Activated CD4-positive, alpha-beta T cell treated with anti-CD3 and anti-CD28 coated beads, Interleukin-2, amount 10 ng/mL, durations not matched to agents 7 days and 5 days (primary cell): ENCODE data around the gene SIK1. TPM values are rescaled to one million over a fixed set of nuclear protein-coding genes. Genes with fewer than 3 reads are reported as not detected.

Source experiments
- CTCF ChIA-PET: fragments of 350-600 bp; sonication (Branson Sonifier 250); formaldehyde crosslinking; loops from one replicate; lab custom pipeline; 2021; ENCODE audit warnings: antibody characterized with exemption; lab: Charles Lee
- POLR2A ChIA-PET: fragments of 350-600 bp; sonication (Branson Sonifier 250); formaldehyde crosslinking; loops from one replicate; lab custom pipeline; 2021; ENCODE audit warnings: antibody characterized with exemption; lab: Charles Lee
- DNase-seq: peaks from one replicate; pipeline ENCODE4 v3.0.0-alpha.2; 2020
- H3K27ac Mint-ChIP-seq: one replicate; pipeline ENCODE4 v1.8.0; 2021; ENCODE audit warnings: mild to moderate bottlenecking, moderate library complexity, mixed read lengths
- H3K27me3 Mint-ChIP-seq: one replicate; pipeline ENCODE4 v1.8.0; 2021; ENCODE audit warnings: mixed read lengths
- H3K36me3 Mint-ChIP-seq: one replicate; pipeline ENCODE4 v1.8.0; 2021; ENCODE audit warnings: low read depth, mixed read lengths
- H3K4me1 Mint-ChIP-seq: one replicate; pipeline ENCODE4 v1.8.0; 2021; ENCODE audit warnings: mixed read lengths
- H3K4me3 Mint-ChIP-seq: one replicate; pipeline ENCODE4 v1.8.0; 2021; ENCODE audit warnings: mild to moderate bottlenecking, moderate library complexity, mixed read lengths
- H3K9me3 Mint-ChIP-seq: one replicate; pipeline ENCODE4 v1.8.0; 2021; ENCODE audit warnings: mixed read lengths
- total RNA-seq, 2 experiments: library from RNA; stranded (reverse); gene quantifications; one replicate each; pipeline ENCODE4 v1.2.3, GENCODE V29; 2021

Gene SIK1
- total RNA-seq, 2 experiments from 2014 or later: 5.8 to 8.2 TPM

- POLR2A ChIA-PET: no interaction called here
- no peaks in the 10 kb centered on the region for H3K4me1 Mint-ChIP-seq
- no peak overlapping the region for H3K4me3 Mint-ChIP-seq
- H3K36me3 Mint-ChIP-seq: no peaks in the 10 kb centered on the region
- no peaks in the 10 kb centered on the region for H3K27me3 Mint-ChIP-seq
- no peak overlapping the region for H3K27ac Mint-ChIP-seq
- CTCF ChIA-PET: no interaction called here
- DNase-seq: no peak
- no peaks in the 10 kb centered on the region for H3K9me3 Mint-ChIP-seq
Observed at GRCh38 chr21:43373362-43374227, 53.3 kb downstream of the SIK1 start.

GRCh38 chr21:43372663-43373361 lies 54.1 kb downstream of the SIK1 start:
- POLR2A ChIA-PET: no interaction called here
- CTCF ChIA-PET: no interaction called here
- Mint-ChIP-seq H3K4me3 (no peak overlapping the region), H3K27ac (no peak overlapping the region), H3K9me3 (no peaks in the 10 kb centered on the region), H3K36me3 (no peaks in the 10 kb centered on the region), H3K27me3 (no peaks in the 10 kb centered on the region), H3K4me1 (no peaks in the 10 kb centered on the region)
- DNase-seq: no peak

- POLR2A ChIA-PET: no interaction called here
- no peak for DNase-seq
- Mint-ChIP-seq H3K4me1 (no peaks in the 10 kb centered on the region), H3K27me3 (no peaks in the 10 kb centered on the region), H3K4me3 (no peak overlapping the region), H3K36me3 (no peaks in the 10 kb centered on the region), H3K9me3 (no peaks in the 10 kb centered on the region), H3K27ac (no peak overlapping the region)
- CTCF ChIA-PET: interaction anchor here (1.1 kb wide), 1 partner anchor 23 kb away, joined by 3 read pairs; no protein-coding TSS in a partner anchor
Observed at GRCh38 chr21:43371786-43372185, 55.1 kb downstream of the SIK1 start.

- DNase-seq: no peak
- Mint-ChIP-seq H3K36me3 (no peaks in the 10 kb centered on the region), H3K27ac (no peak overlapping the region), H3K4me1 (no peaks in the 10 kb centered on the region), H3K4me3 (no peak overlapping the region), H3K9me3 (no peaks in the 10 kb centered on the region), H3K27me3 (no peaks in the 10 kb centered on the region)
- CTCF ChIA-PET: interaction anchor here (1.1 kb wide), 1 partner anchor 22 kb away, joined by 3 read pairs; no protein-coding TSS in a partner anchor
- POLR2A ChIA-PET: no interaction called here
Observed at GRCh38 chr21:43370888-43371570, 55.9 kb downstream of the SIK1 start.

GRCh38 chr21:43370091-43370658 lies 56.8 kb downstream of the SIK1 start:
- Mint-ChIP-seq H3K4me1 (no peaks in the 10 kb centered on the region), H3K9me3 (no peaks in the 10 kb centered on the region), H3K27ac (no peak overlapping the region), H3K36me3 (no peaks in the 10 kb centered on the region), H3K4me3 (no peak overlapping the region), H3K27me3 (no peaks in the 10 kb centered on the region)
- CTCF ChIA-PET: no interaction called here
- POLR2A ChIA-PET: no interaction called here
- no peak for DNase-seq

- no peak for DNase-seq
- CTCF ChIA-PET: no interaction called here
- Mint-ChIP-seq H3K36me3 (no peaks in the 10 kb centered on the region), H3K27me3 (no peaks in the 10 kb centered on the region), H3K27ac (no peak overlapping the region), H3K9me3 (no peaks in the 10 kb centered on the region), H3K4me1 (no peaks in the 10 kb centered on the region), H3K4me3 (no peak overlapping the region)
- POLR2A ChIA-PET: no interaction called here
Observed at GRCh38 chr21:43369596-43370090, 57.3 kb downstream of the SIK1 start.

GRCh38 chr21:43369124-43369523 lies 57.8 kb downstream of the SIK1 start:
- CTCF ChIA-PET: no interaction called here
- Mint-ChIP-seq H3K27ac (no peak overlapping the region), H3K27me3 (no peaks in the 10 kb centered on the region), H3K36me3 (no peaks in the 10 kb centered on the region), H3K9me3 (no peaks in the 10 kb centered on the region), H3K4me3 (no peak overlapping the region), H3K4me1 (peaks cover 2% of the 10 kb centered on the region)
- POLR2A ChIA-PET: no interaction called here
- DNase-seq: no peak

- ChIA-PET CTCF (no interaction called here), POLR2A (no interaction called here)
- H3K4me1 Mint-ChIP-seq: peaks cover 5% of the 10 kb centered on the region
- H3K27me3 Mint-ChIP-seq: no peaks in the 10 kb centered on the region
- no peak overlapping the region for H3K4me3 Mint-ChIP-seq
- no peaks in the 10 kb centered on the region for H3K36me3 Mint-ChIP-seq
- no peak overlapping the region for H3K27ac Mint-ChIP-seq
- no peak for DNase-seq
- H3K9me3 Mint-ChIP-seq: no peaks in the 10 kb centered on the region
Observed at GRCh38 chr21:43368685-43369084, 58.2 kb downstream of the SIK1 start.

GRCh38 chr21:43367859-43368258 lies 59.1 kb downstream of the SIK1 start:
- POLR2A ChIA-PET: no interaction called here
- CTCF ChIA-PET: no interaction called here
- Mint-ChIP-seq H3K4me3 (no peak overlapping the region), H3K27ac (peak overlapping the region; percentile 77), H3K36me3 (no peaks in the 10 kb centered on the region), H3K9me3 (no peaks in the 10 kb centered on the region), H3K27me3 (no peaks in the 10 kb centered on the region), H3K4me1 (peaks cover 12% of the 10 kb centered on the region)
- DNase-seq: no peak

GRCh38 chr21:43367296-43367695 lies 59.6 kb downstream of the SIK1 start:
- ChIA-PET CTCF (no interaction called here), POLR2A (no interaction called here)
- no peak for DNase-seq
- H3K27ac Mint-ChIP-seq: no peak overlapping the region
- no peaks in the 10 kb centered on the region for H3K9me3 Mint-ChIP-seq
- peaks cover 17% of the 10 kb centered on the region for H3K4me1 Mint-ChIP-seq
- no peaks in the 10 kb centered on the region for H3K27me3 Mint-ChIP-seq
- no peaks in the 10 kb centered on the region for H3K36me3 Mint-ChIP-seq
- no peak overlapping the region for H3K4me3 Mint-ChIP-seq

GRCh38 chr21:43366656-43367055 lies 60.3 kb downstream of the SIK1 start:
- Mint-ChIP-seq H3K9me3 (no peaks in the 10 kb centered on the region), H3K4me1 (peaks cover 24% of the 10 kb centered on the region), H3K36me3 (no peaks in the 10 kb centered on the region), H3K27ac (no peak overlapping the region), H3K4me3 (no peak overlapping the region), H3K27me3 (no peaks in the 10 kb centered on the region)
- DNase-seq: no peak
- ChIA-PET CTCF (no interaction called here), POLR2A (no interaction called here)

- H3K36me3 Mint-ChIP-seq: no peaks in the 10 kb centered on the region
- no peak overlapping the region for H3K4me3 Mint-ChIP-seq
- DNase-seq: no peak
- H3K27me3 Mint-ChIP-seq: no peaks in the 10 kb centered on the region
- no peaks in the 10 kb centered on the region for H3K9me3 Mint-ChIP-seq
- ChIA-PET CTCF (no interaction called here), POLR2A (no interaction called here)
- peaks cover 32% of the 10 kb centered on the region for H3K4me1 Mint-ChIP-seq
- no peak overlapping the region for H3K27ac Mint-ChIP-seq
Observed at GRCh38 chr21:43365611-43366426, 61.1 kb downstream of the SIK1 start.
